HG03060 (cell line): ENCODE data around the gene ADAR.

Experiments
- ATAC-seq: cut with Tn5 transposase; IDR thresholded peaks from one replicate; pipeline ENCODE4 v1.9.1; 2021; ENCODE audit warnings: low read depth, moderate number of reproducible peaks; ENCODE audit not compliant: unreplicated experiment

The ADAR gene

GRCh38 chr1:154619181-154619948 lies 11.4 kb upstream of the ADAR start:
- ATAC-seq, result no peak

DNA sequence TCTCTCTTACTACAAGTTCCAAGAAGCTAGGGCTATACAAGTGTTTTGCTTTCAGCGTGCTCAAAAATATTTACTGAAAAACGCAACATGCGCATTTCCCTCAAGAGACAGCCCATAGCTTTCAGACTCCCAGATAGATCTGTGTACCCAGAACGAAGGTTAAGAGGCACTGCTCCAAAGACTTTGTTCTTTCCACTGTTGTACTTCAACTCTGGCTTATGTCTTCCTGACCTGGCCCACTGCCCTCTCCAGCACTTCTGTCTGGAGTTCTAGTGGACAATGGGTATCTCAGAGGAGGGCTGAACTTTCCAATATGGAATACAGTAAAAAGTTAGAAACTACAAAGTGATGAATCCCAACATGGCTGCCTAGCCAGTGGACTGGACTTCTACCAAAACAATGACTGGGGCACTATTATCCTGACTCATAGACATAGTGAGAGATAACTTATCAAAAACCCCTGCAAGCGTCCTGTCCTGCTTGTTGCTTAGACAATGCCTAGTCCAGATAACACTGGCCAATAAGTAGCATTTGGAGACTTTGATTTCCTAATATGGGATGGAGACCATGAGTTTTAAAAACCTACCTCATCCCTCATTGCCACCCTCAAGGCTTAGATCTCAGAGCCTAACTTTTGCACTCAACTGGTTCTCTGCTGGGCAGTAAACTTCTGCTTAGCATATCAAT lies 8.8 kb upstream of the ADAR start:
- ATAC-seq, result no peak

- ATAC-seq, result no peak
These were observed 7.4 kb upstream of the ADAR start for GRCh38 chr1:154615411-154615810.

DNA sequence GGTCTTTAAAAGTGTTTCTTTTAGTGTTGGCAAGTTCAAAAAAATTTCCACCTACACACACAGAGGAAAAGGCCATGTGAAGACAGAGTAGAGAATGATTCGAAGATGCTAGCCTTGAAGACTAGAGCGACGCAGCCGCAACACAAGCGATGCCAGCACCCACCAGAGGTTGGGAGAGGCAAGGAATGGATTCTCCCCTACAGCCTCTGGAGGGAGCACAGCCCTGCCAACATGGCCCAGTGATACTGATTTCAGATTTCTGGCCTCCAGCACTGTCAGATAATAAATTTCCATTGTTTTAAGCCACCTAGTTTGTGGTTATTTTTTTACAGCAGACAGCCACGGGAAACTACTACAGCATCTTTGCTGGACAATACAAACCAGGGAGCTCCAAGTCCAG lies 6.9 kb upstream of the ADAR start:
- ATAC-seq, result no peak

GRCh38 chr1:154614247-154614646 lies 6.3 kb upstream of the ADAR start:
- no peak for ATAC-seq

- ATAC-seq, result no peak
These were observed 3.3 kb upstream of the ADAR start for GRCh38 chr1:154611150-154611862.

GRCh38 chr1:154609398-154610380 lies 1.7 kb upstream of the ADAR start:
- ATAC-seq, result no peak

- ATAC-seq, result no peak
These were observed 648 bp upstream of the ADAR start for GRCh38 chr1:154608397-154609270.

- ATAC-seq, result no peak
These were observed 829 bp downstream of the ADAR start for GRCh38 chr1:154607106-154607608.

DNA sequence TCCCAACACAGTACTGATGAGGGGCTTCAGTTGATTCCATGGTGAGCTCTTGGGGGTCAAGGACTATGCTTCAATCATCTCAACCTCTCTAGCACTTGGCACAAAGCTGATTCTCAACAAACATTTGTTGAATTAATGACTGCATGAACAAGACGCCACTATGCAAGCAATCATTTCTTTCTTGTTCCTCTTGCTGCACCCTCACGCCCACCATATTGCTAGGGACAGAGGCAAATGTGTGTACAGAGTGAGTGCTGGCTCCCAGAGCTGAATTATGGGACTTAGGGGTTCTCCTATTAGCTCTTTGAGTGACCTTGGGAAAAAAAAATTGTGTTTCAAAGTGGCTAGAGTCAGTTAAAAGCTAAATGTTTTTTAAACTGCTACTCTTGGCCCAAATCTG lies 2.5 kb downstream of the ADAR start:
- no peak for ATAC-seq

GRCh38 chr1:154603317-154603716 lies 4.7 kb downstream of the ADAR start:
- ATAC-seq, result no peak

- ATAC-seq, result no peak
These were observed 8.3 kb downstream of the ADAR start for GRCh38 chr1:154599658-154600057.

- no peak for ATAC-seq
These were observed 8.9 kb downstream of the ADAR start for GRCh38 chr1:154598871-154599635.

DNA sequence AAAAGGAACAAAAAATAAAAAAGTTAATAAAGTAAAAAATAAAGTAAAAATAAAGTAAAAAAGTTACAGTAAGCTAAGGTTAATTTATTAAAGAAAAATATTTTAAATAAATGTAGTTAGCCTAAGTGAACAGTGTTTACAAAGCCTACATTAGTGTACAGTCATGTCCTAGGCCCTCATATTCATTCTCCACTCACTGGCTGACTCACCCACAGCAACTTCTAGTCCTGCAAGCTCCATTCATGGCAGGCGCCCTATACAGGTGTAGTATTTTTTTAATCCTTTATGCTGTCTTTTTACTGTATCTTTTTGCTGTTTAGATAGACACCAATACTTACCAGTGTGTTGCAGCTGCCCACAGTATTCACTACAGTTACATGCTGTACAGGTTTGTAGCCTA lies 12.4 kb downstream of the ADAR start:
- no peak for ATAC-seq

GRCh38 chr1:154594811-154595210 lies 13.2 kb downstream of the ADAR start:
- ATAC-seq, result no peak

DNA sequence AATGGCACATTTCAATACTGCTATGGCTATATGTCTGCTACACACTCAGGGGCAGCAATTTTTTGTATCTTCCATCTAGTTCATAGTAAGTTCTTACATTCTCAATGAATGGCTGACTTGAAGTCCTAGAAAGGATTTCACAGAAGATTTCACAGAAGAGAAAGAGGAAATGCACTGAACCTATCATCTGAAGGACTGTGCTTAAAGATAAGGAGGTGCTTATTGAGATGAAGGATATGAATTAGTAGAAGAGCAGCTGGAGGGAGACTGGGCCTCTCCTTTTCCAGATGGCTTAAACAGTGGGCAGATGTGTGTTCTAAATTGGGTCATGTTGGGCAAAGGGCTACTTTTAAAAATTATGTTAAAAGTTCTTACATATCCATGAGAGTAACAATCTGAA lies 14.6 kb downstream of the ADAR start:
- ATAC-seq, result no peak

GRCh38 chr1:154591206-154591605 lies 16.8 kb downstream of the ADAR start:
- ATAC-seq, result no peak

DNA sequence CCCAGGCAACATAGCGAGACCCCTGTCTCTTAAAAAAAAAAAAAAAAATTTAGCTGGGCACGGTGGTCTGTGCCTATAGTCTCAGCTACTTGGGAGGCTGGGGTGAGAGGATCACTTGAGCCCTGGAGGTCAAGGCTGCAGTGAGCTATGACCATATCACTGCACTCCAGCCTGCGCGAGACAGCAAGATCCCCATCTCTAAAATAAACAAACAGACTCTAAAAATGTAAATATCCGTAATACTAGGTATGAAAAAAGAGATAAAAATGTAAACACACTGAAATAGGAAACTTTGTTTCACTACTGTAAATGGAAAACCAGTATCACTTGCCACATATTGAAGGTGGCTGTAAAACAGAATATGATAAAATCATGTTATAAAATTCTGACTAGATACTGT lies 17.2 kb downstream of the ADAR start:
- ATAC-seq, result no peak

DNA sequence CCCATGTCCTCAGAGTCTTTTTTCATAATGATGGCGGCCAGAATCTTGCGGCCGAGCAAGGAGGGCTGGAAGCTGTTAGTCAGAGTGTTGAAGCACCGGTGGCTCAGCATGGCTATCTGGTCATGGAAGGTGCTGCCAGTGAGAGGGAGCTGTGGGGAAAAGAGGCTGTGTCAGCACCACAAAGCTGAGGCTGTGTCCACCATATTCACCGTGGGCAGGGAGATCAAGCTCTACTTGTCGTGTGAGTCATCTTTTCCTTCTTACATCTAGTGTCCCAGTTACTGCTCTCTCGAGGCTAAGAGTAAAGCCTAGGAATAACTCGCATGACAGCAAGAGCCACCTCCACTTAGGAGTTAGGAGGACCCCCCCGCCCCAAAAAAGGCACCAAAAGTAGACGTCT lies 18.2 kb downstream of the ADAR start:
- ATAC-seq, result no peak
